NT2/D1 (cell line): ENCODE data around the gene PRR23E.

Experiments used
- SUZ12 ChIP-seq: IDR thresholded peaks from 2 replicates; pipeline ENCODE4 v1.6.1; 2011; ENCODE audit not compliant: insufficient read length, insufficient read depth; ENCODE audit errors: extremely low read depth
- ZNF274 ChIP-seq: IDR thresholded peaks from 2 replicates; pipeline ENCODE4 v1.6.1; 2011; ENCODE audit warnings: mild to moderate bottlenecking, low read depth, low read length

- no peak for TF ChIP-seq ZNF274
- no peak for TF ChIP-seq SUZ12
Observed at GRCh38 chr3:127187316-127187715, 5.6 kb upstream of the PRR23E start.
